B cell (primary cell): ENCODE results near the gene AHNAK.
"Not testable (repeated sequence)": the region's sequence is repeated elsewhere in the genome, so short reads cannot be mapped to it uniquely, and the experiment has no call there.

ENCODE experiments used
- EZH2 ChIP-seq: IDR thresholded peaks from 2 replicates; pipeline ENCODE4 v1.6.1; 2012; ENCODE audit warnings: borderline replicate concordance, low read depth, mild to moderate bottlenecking, moderate library complexity, low read length; ENCODE audit not compliant: insufficient read depth, poor library complexity, severe bottlenecking
- TF ChIP-seq, protein P1 (sequence below): fragments of 200-600 bp; IDR thresholded peaks from one replicate; pipeline ENCODE4 v1.8.0; 2022; ENCODE audit warnings: antibody characterized with exemption, mild to moderate bottlenecking

DNA sequence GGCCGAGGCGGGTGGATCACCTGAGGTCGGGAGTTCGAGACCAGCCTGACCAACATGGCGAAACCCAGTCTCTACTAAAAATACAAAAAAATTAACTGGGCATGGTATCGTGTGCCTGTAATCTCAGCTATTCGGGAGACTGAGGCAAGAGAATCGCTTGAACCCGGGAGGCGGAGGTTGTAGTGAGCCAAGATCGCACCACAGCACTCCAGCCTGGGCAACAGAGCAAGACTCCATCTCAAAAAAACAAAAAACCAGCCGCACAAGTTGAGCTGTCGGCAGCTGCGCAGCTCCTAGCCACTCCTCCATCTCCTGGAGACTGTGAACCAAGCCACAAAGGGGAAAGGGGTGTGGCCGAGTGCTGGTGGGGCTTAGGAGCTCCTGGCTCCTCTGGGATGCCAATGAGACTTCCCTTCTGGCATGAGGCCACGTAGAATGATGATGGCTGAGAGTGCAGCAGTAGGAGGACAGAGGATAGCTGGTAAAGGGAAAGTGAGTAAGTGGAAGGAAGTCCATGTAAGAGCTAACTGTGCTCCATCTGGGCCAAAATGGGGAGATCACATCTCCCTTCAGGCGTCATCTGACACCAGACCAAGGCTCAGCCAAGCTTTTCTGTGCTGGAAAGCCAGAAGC lies 47.2 kb downstream of the AHNAK start:
- TF ChIP-seq, protein P1, sequence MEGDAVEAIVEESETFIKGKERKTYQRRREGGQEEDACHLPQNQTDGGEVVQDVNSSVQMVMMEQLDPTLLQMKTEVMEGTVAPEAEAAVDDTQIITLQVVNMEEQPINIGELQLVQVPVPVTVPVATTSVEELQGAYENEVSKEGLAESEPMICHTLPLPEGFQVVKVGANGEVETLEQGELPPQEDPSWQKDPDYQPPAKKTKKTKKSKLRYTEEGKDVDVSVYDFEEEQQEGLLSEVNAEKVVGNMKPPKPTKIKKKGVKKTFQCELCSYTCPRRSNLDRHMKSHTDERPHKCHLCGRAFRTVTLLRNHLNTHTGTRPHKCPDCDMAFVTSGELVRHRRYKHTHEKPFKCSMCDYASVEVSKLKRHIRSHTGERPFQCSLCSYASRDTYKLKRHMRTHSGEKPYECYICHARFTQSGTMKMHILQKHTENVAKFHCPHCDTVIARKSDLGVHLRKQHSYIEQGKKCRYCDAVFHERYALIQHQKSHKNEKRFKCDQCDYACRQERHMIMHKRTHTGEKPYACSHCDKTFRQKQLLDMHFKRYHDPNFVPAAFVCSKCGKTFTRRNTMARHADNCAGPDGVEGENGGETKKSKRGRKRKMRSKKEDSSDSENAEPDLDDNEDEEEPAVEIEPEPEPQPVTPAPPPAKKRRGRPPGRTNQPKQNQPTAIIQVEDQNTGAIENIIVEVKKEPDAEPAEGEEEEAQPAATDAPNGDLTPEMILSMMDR = not testable (repeated sequence)
- TF ChIP-seq EZH2 = not testable (repeated sequence)
